Left kidney (tissue), 2 donors: ENCODE measurements around the gene PCMTD2. TPM values are rescaled to one million over a fixed set of nuclear protein-coding genes. Genes with fewer than 3 reads are reported as not detected.
"Not testable (repeated sequence)": the region's sequence is repeated elsewhere in the genome, so short reads cannot be mapped to it uniquely, and the experiment has no call there.

Experiments
- DNase-seq: peaks from one replicate; pipeline ENCODE4 v3.0.0-alpha.2; 2013
- polyA plus RNA-seq: library from polyadenylated mRNA; unstranded; fragments of 120-200 nt; gene quantifications from one replicate; pipeline ENCODE4 v1.2.1, GENCODE V29; 2013; ENCODE audit not compliant: insufficient read length

Gene PCMTD2
- polyA plus RNA-seq, 1 donor, result 211 TPM

GRCh38 chr20:64286447-64287263 lies 31.1 kb downstream of the PCMTD2 start:
- DNase-seq, result not testable (repeated sequence)

DNA sequence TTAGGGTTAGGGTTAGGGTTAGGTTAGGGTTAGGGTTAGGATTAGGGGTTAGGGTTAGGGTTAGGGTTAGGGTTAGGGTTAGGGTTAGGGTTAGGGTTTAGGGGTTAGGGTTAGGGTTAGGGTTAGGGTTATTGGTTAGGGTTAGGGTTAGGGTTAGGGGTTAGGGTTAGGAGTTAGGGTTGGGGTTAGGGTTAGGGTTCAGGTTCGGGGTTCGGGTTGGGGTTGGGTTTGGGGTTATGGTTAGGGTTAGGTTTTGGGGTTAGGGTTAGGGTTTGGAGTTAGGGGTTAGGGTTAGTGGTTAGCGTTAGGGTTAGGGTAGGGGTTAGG lies 31.7 kb downstream of the PCMTD2 start:
- not testable (repeated sequence) for DNase-seq

GRCh38 chr20:64292167-64292566 lies 36.6 kb downstream of the PCMTD2 start:
- not testable (repeated sequence) for DNase-seq

GRCh38 chr20:64303086-64303485 lies 47.5 kb downstream of the PCMTD2 start:
- DNase-seq, result not testable (repeated sequence)

DNA sequence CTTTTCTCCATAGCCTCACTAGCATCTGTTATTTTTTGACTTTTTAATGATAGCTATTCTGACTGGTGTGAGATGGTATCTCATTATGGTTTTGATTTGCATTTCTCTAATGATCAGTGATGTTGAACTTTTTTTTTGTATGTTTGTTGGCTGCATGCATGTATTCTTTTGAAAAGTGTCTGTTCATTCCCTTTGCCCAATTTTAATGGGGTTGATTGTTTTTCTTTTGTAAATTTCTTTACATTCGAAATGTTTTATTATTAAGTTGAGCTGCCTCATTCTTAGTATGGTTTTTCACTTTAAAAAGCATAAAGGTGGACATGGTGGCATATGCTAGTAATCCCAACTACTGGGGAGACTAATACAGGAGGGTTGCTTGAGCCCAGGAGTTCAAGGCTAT lies 58.2 kb downstream of the PCMTD2 start:
- not testable (repeated sequence) for DNase-seq

- not testable (repeated sequence) for DNase-seq
Measured at GRCh38 chr20:64315381-64315780, 59.8 kb downstream of the PCMTD2 start.

- not testable (repeated sequence) for DNase-seq
Measured at GRCh38 chr20:64315884-64316283, 60.3 kb downstream of the PCMTD2 start.

DNA sequence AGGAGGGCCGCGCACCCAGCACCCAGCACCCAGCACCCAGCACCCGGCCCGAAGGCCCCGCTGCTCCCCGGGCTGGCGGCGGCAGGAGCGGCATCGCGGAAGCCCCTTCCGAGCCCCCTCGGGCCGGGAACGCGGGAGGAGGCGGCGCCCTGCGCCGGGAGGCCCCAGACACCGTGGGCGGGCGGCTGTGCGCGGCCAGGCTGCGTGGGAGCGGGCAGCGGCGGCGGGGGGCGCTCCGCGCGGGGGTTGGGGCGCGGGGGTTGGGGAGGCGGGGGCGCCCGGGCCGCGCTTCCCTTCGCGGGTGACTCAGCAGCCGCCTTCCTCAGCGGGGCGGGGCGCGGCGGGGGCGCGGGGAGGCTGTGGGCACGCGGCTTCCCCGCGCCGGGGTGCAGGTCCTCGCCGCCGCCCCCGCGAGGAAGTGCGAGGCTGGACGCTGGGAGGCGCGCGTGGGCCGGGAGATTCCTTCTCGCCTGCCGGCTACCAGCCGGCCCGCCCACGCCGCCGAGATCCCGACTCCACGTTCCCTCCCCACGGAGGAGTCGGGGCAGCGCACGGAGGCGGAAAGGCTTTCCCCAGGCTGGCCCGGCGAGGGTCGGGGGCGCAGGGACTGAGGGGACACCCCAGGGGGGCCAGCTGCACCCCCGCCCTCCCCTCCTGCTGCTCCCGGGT lies 61.0 kb downstream of the PCMTD2 start:
- not testable (repeated sequence) for DNase-seq

GRCh38 chr20:64317331-64317730 lies 61.8 kb downstream of the PCMTD2 start:
- not testable (repeated sequence) for DNase-seq

DNA sequence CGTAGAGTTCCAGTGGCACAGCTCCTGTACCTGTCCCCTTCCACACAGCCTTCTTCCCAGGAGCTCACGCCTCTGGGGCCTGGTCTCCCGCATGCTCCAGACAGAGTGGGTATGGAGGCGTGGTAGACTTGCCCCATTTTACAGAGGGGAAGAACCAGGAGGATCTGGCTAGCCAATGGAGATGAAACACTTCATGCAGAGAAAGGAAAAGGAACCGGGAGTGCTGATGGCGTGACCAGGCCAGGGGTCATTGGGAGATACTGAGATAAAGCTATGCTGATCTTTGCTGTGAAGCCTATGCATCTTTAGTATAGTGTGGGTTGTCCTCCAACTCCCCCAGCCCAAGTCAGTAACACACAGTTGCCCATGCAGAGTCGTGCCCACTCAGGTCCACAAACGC lies 62.5 kb downstream of the PCMTD2 start:
- DNase-seq, result not testable (repeated sequence)

DNA sequence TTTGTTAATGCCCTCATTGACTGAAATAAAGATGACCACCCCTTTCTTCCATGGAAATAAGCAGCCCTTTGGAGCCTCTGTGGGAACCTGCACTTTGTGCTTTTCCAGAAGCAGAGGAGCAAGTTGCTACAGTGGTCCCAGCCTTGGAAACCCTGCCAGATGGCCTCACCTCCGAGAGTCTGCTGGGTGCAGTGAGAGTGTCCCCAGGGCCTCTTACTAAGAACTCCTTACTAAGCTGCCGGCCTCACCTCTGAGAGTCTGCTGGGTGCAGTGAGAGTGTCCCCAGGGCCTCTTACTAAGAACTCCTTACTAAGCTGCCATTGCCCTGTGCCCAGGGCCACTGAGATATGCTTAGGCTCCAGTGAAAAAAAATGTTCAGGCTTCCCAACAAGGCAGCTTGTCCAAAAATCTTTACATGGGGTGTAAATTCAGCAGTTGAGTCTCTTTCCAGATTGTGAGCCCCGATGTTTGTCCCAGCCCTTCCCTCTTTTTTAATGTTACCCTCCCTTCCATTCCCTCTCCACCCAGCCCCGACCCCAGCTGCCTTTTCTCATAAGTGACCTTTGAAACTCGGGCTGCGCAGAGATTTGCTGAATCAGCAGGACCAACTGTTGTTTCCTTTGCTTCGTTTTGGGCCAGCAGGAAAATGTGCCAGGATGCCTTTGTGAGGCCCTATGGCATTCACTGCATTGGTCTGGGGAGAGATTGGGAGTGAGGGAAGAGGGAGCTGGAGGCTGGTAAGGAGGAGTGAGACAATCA lies 66.7 kb downstream of the PCMTD2 start:
- not testable (repeated sequence) for DNase-seq

Other genes with a start within 250 kb of the PCMTD2 start
- gene C20orf204, start 219.6 kb upstream of the PCMTD2 start, polyA plus RNA-seq, result 0.95 TPM
- gene SOX18, start 206.1 kb upstream of the PCMTD2 start, polyA plus RNA-seq, result 4.5 TPM
- gene TCEA2, start 192.6 kb upstream of the PCMTD2 start, polyA plus RNA-seq, result 74.7 TPM
- gene RGS19, start 176.2 kb upstream of the PCMTD2 start, polyA plus RNA-seq, result 3.6 TPM
- gene OPRL1, start 175.7 kb upstream of the PCMTD2 start, polyA plus RNA-seq, result 1.1 TPM
- not detected for gene LKAAEAR1, start 171.3 kb upstream of the PCMTD2 start, polyA plus RNA-seq
- gene NPBWR2, start 148.2 kb upstream of the PCMTD2 start, polyA plus RNA-seq, result not detected
- 0.33 TPM for gene MYT1, start 91.3 kb upstream of the PCMTD2 start, polyA plus RNA-seq